ENCODE measurements around the gene YWHAE.

The YWHAE gene

GRCh38 chr17:1372618-1373017 lies 27.4 kb downstream of the YWHAE start:
- no peak for TF ChIP-seq CTCF (IDR thresholded peaks at IDR 0.05; ENCODE audit: borderline replicate concordance, insufficient read depth, low read depth, low read length)
- no peak overlapping the region for H3K4me3 ChIP-seq (ENCODE audit: low read depth, low read length)

GRCh38 chr17:1371893-1372590 lies 28.0 kb downstream of the YWHAE start:
- no peak for TF ChIP-seq CTCF (IDR thresholded peaks at IDR 0.05; ENCODE audit: borderline replicate concordance, insufficient read depth, low read depth, low read length)
- H3K4me3 ChIP-seq (ENCODE audit: low read depth, low read length), result no peak overlapping the region

GRCh38 chr17:1368588-1368987 lies 31.4 kb downstream of the YWHAE start:
- TF ChIP-seq CTCF (IDR thresholded peaks at IDR 0.05; ENCODE audit: borderline replicate concordance, insufficient read depth, low read depth, low read length), result no peak
- H3K4me3 ChIP-seq (ENCODE audit: low read depth, low read length), result no peak overlapping the region

- no peak overlapping the region for H3K4me3 ChIP-seq (ENCODE audit: low read depth, low read length)
- TF ChIP-seq CTCF (IDR thresholded peaks at IDR 0.05; ENCODE audit: borderline replicate concordance, insufficient read depth, low read depth, low read length), result no peak
These were observed 32.7 kb downstream of the YWHAE start for GRCh38 chr17:1367351-1367745.

GRCh38 chr17:1366234-1366633 lies 33.8 kb downstream of the YWHAE start:
- H3K4me3 ChIP-seq (ENCODE audit: low read depth, low read length), result no peak overlapping the region
- no peak for TF ChIP-seq CTCF (IDR thresholded peaks at IDR 0.05; ENCODE audit: borderline replicate concordance, insufficient read depth, low read depth, low read length)

GRCh38 chr17:1365445-1366039 lies 34.5 kb downstream of the YWHAE start:
- TF ChIP-seq CTCF (IDR thresholded peaks at IDR 0.05; ENCODE audit: borderline replicate concordance, insufficient read depth, low read depth, low read length), result peak; percentile 71
- H3K4me3 ChIP-seq (ENCODE audit: low read depth, low read length), result no peak overlapping the region

- no peak for TF ChIP-seq CTCF (IDR thresholded peaks at IDR 0.05; ENCODE audit: borderline replicate concordance, insufficient read depth, low read depth, low read length)
- H3K4me3 ChIP-seq (ENCODE audit: low read depth, low read length), result no peak overlapping the region
These were observed 37.1 kb downstream of the YWHAE start for GRCh38 chr17:1362964-1363363.

Measured in GM12875 (cell line).